OCI-LY7 (cell line): Measurements from ENCODE around the gene LACRT. TPM values are rescaled to one million over a fixed set of nuclear protein-coding genes. Genes with fewer than 3 reads are reported as not detected.

Source experiments
- BruUV-seq: library from RNA; stranded (reverse); fragments of 400-500 nt; replicated peaks from 2 replicates; lab custom pipeline; 2021; lab: Mats Ljungman, UMichigan
- CTCF ChIA-PET: fragments of 300-600 bp; sonication (Branson Sonifier 250); formaldehyde crosslinking; loops from one replicate; lab custom pipeline; 2022; ENCODE audit warnings: antibody characterized with exemption; ENCODE audit not compliant: unreplicated experiment; lab: Charles Lee
- POLR2A ChIA-PET: fragments of 300-600 bp; sonication (Branson Sonifier 250); formaldehyde crosslinking; loops from one replicate; lab custom pipeline; 2022; ENCODE audit warnings: antibody characterized with exemption; lab: Charles Lee
- DNase-seq: peaks from one replicate; pipeline ENCODE4 v3.0.0-alpha.2; 2015; ENCODE audit warnings: low spot score
- H2AFZ ChIP-seq: fragments of 200-600 bp; sonication (generic), shearing (Covaris generic); 2 replicates; pipeline ENCODE4 v1.6.1; 2014; ENCODE audit warnings: mild to moderate bottlenecking, antibody characterized with exemption, low read length, moderate library complexity
- H3K27ac ChIP-seq: fragments of 200-600 bp; sonication (generic); 2 replicates; pipeline ENCODE4 v1.5.1; 2014; ENCODE audit warnings: mixed run types, low read depth, mild to moderate bottlenecking, moderate library complexity, low read length, inconsistent platforms; ENCODE audit not compliant: poor library complexity, severe bottlenecking
- H3K36me3 ChIP-seq: fragments of 200-600 bp; sonication (generic); 2 replicates; pipeline ENCODE4 v1.6.1; 2014; ENCODE audit warnings: mild to moderate bottlenecking, antibody characterized with exemption, low read length, moderate library complexity, mixed read lengths; ENCODE audit not compliant: insufficient read depth
- H3K4me1 ChIP-seq: fragments of 200-600 bp; sonication (generic); 2 replicates; pipeline ENCODE4 v1.5.1; 2014; ENCODE audit warnings: mild to moderate bottlenecking, low read length; ENCODE audit not compliant: insufficient read depth, poor library complexity, severe bottlenecking
- H3K4me2 ChIP-seq: fragments of 200-600 bp; sonication (generic); 2 replicates; pipeline ENCODE4 v1.6.1; 2014; ENCODE audit warnings: mild to moderate bottlenecking, low read length
- H3K4me3 ChIP-seq: fragments of 200-600 bp; sonication (generic); 2 replicates; pipeline ENCODE4 v1.5.1; 2014; ENCODE audit warnings: mild to moderate bottlenecking, low read depth, low read length; ENCODE audit not compliant: poor library complexity, severe bottlenecking
- H3K79me2 ChIP-seq: fragments of 200-600 bp; sonication (generic); 2 replicates; pipeline ENCODE4 v1.6.1; 2016; ENCODE audit warnings: low read depth, mild to moderate bottlenecking, low read length, moderate library complexity, mixed read lengths; ENCODE audit not compliant: insufficient read depth
- H3K9me2 ChIP-seq: fragments of 200-600 bp; sonication (generic); 2 replicates; pipeline ENCODE4 v1.6.1; 2016; ENCODE audit warnings: mild to moderate bottlenecking, low read length, mixed read lengths; ENCODE audit not compliant: insufficient read depth
- H3K9me3 ChIP-seq: fragments of 200-600 bp; sonication (generic); 2 replicates; pipeline ENCODE4 v1.6.1; 2014; ENCODE audit warnings: mild to moderate bottlenecking, mixed run types, low read length, mixed read lengths
- H4K20me1 ChIP-seq: fragments of 200-600 bp; sonication (generic); 2 replicates; pipeline ENCODE4 v1.6.1; 2014; ENCODE audit warnings: mild to moderate bottlenecking, antibody characterized with exemption, low read length, moderate library complexity, mixed read lengths; ENCODE audit not compliant: insufficient read depth
- CTCF ChIP-seq: fragments of 200-600 bp; sonication (generic); conservative IDR thresholded peaks from 2 replicates; pipeline ENCODE4 v1.5.1; 2014; ENCODE audit warnings: mild to moderate bottlenecking, antibody characterized with exemption, low read length, moderate library complexity, mixed read lengths
- EZH2phosphoT487 ChIP-seq: fragments of 200-600 bp; sonication (generic); IDR thresholded peaks from 2 replicates; pipeline ENCODE4 v1.6.1; 2018; ENCODE audit warnings: low read depth, borderline replicate concordance, mild to moderate bottlenecking, mixed run types, antibody characterized with exemption, low read length, moderate library complexity, mixed read lengths
- intact Hi-C: fragments of 100-400 bp; cut with micrococcal nuclease; formaldehyde crosslinking; loops from one replicate; pipeline ENCODE4 v1.10.0; 2022; ENCODE audit not compliant: unreplicated experiment
- total RNA-seq, 2 experiments: library from RNA; depleted of rRNA in 1 of 2; stranded (reverse); fragments of >200 nt in 1 of 2; shearing (Covaris generic) in 1 of 2; gene quantifications; 2 replicates each; pipeline ENCODE4 v1.2.3, GENCODE V29; 2014 to 2022

The LACRT gene
- total RNA-seq, 2 experiments from 2014 or later = not detected

- POLR2A ChIA-PET = no interaction called here
- no peak for DNase-seq
- Histone ChIP-seq H3K4me2 (no peak overlapping the region), H3K27ac (no peak overlapping the region), H4K20me1 (no peaks in the 10 kb centered on the region), H3K9me2 (no peaks in the 10 kb centered on the region), H3K9me3 (no peaks in the 10 kb centered on the region), H3K4me3 (no peak overlapping the region), H3K36me3 (no peaks in the 10 kb centered on the region), H2AFZ (no peak overlapping the region), H3K4me1 (no peaks in the 10 kb centered on the region), H3K79me2 (no peaks in the 10 kb centered on the region)
- BruUV-seq = no TSS peak
- no peak for TF ChIP-seq EZH2phosphoT487
- TF ChIP-seq CTCF = no peak
- CTCF ChIA-PET = no interaction called here
- intact Hi-C loops = no loop called here
These were observed 29.3 kb downstream of the LACRT start for GRCh38 chr12:54605138-54605970.

- H3K9me2 ChIP-seq = no peaks in the 10 kb centered on the region
- H3K79me2 ChIP-seq = no peaks in the 10 kb centered on the region
- H3K27ac ChIP-seq = no peak overlapping the region
- POLR2A ChIA-PET = no interaction called here
- intact Hi-C loops = no loop called here
- H3K9me3 ChIP-seq = no peaks in the 10 kb centered on the region
- H3K36me3 ChIP-seq = no peaks in the 10 kb centered on the region
- no peak overlapping the region for H2AFZ ChIP-seq
- TF ChIP-seq CTCF (no peak), EZH2phosphoT487 (no peak)
- no peaks in the 10 kb centered on the region for H3K4me1 ChIP-seq
- CTCF ChIA-PET = no interaction called here
- no peak overlapping the region for H3K4me3 ChIP-seq
- BruUV-seq = no TSS peak
- no peaks in the 10 kb centered on the region for H4K20me1 ChIP-seq
- no peak for DNase-seq
- H3K4me2 ChIP-seq = no peak overlapping the region
These were observed 30.3 kb downstream of the LACRT start for GRCh38 chr12:54604436-54604835.

- POLR2A ChIA-PET = interaction anchor here (0.5 kb wide), 1 partner anchor 40 kb away, joined by 5 read pairs; no protein-coding TSS in a partner anchor
- no peak overlapping the region for H3K27ac ChIP-seq
- H2AFZ ChIP-seq = no peak overlapping the region
- no TSS peak for BruUV-seq
- H4K20me1 ChIP-seq = no peaks in the 10 kb centered on the region
- H3K36me3 ChIP-seq = no peaks in the 10 kb centered on the region
- TF ChIP-seq EZH2phosphoT487 (no peak), CTCF (no peak)
- H3K9me3 ChIP-seq = no peaks in the 10 kb centered on the region
- H3K4me2 ChIP-seq = no peak overlapping the region
- DNase-seq = no peak
- H3K4me3 ChIP-seq = no peak overlapping the region
- H3K9me2 ChIP-seq = no peaks in the 10 kb centered on the region
- no peaks in the 10 kb centered on the region for H3K4me1 ChIP-seq
- H3K79me2 ChIP-seq = no peaks in the 10 kb centered on the region
- intact Hi-C loops = no loop called here
- CTCF ChIA-PET = no interaction called here
These were observed 30.8 kb downstream of the LACRT start for GRCh38 chr12:54603872-54604271.
